ENCODE results near the gene C1orf53. TPM values are rescaled to one million over a fixed set of nuclear protein-coding genes. Genes with fewer than 3 reads are reported as not detected.

Gene C1orf53
- total RNA-seq, 1 donor from 2014 or later, result 1.2 TPM

- peaks cover 37% of the 10 kb centered on the region for H3K27me3 Mint-ChIP-seq
- TF ChIP-seq, protein P1, sequence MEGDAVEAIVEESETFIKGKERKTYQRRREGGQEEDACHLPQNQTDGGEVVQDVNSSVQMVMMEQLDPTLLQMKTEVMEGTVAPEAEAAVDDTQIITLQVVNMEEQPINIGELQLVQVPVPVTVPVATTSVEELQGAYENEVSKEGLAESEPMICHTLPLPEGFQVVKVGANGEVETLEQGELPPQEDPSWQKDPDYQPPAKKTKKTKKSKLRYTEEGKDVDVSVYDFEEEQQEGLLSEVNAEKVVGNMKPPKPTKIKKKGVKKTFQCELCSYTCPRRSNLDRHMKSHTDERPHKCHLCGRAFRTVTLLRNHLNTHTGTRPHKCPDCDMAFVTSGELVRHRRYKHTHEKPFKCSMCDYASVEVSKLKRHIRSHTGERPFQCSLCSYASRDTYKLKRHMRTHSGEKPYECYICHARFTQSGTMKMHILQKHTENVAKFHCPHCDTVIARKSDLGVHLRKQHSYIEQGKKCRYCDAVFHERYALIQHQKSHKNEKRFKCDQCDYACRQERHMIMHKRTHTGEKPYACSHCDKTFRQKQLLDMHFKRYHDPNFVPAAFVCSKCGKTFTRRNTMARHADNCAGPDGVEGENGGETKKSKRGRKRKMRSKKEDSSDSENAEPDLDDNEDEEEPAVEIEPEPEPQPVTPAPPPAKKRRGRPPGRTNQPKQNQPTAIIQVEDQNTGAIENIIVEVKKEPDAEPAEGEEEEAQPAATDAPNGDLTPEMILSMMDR (IDR thresholded peaks at IDR 0.05), result no peak
- no peaks in the 10 kb centered on the region for H3K4me1 Mint-ChIP-seq
- intact Hi-C loops (cut with micrococcal nuclease), result no loop called here
- ATAC-seq (ENCODE audit: low read depth) (no peak), DNase-seq (no peak)
- no peaks in the 10 kb centered on the region for H3K36me3 Mint-ChIP-seq (ENCODE audit: low read depth)
- CTCF ChIA-PET, result no interaction called here
- H3K4me3 Mint-ChIP-seq, result no peak overlapping the region
- H3K9me3 Mint-ChIP-seq, result no peaks in the 10 kb centered on the region
- no peak overlapping the region for H3K27ac Mint-ChIP-seq
- POLR2A ChIA-PET, result no interaction called here
Observed at GRCh38 chr1:197884173-197884572, 18.3 kb upstream of the C1orf53 start.

DNA sequence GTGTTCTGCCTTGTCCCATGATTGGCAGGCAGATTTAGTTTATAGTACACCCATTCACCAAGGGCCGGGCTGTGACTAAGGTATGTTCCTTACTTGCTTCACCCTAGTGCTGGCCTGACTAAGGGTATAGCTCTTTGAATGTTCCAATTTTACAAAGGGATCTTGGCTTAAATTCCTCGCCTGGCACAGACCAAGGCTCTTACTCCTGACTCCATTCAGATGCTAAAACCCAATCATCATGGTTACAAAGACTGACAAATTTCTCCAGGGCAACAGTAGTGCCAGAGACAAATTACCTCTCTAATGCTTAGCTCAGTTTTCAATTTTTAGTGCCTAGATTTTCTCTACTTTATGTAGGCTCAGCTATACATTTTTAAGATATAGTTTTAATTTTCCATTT lies 11.5 kb upstream of the C1orf53 start:
- Mint-ChIP-seq H3K9me3 (no peaks in the 10 kb centered on the region), H3K27me3 (peaks cover 36% of the 10 kb centered on the region), H3K4me3 (no peak overlapping the region), H3K4me1 (no peaks in the 10 kb centered on the region), H3K36me3 (ENCODE audit: low read depth) (no peaks in the 10 kb centered on the region), H3K27ac (no peak overlapping the region)
- DNase-seq (no peak), ATAC-seq (ENCODE audit: low read depth) (no peak)
- TF ChIP-seq, protein P1 (IDR thresholded peaks at IDR 0.05), result no peak
- intact Hi-C loops (cut with micrococcal nuclease), result no loop called here
- ChIA-PET POLR2A (no interaction called here), CTCF (no interaction called here)

DNA sequence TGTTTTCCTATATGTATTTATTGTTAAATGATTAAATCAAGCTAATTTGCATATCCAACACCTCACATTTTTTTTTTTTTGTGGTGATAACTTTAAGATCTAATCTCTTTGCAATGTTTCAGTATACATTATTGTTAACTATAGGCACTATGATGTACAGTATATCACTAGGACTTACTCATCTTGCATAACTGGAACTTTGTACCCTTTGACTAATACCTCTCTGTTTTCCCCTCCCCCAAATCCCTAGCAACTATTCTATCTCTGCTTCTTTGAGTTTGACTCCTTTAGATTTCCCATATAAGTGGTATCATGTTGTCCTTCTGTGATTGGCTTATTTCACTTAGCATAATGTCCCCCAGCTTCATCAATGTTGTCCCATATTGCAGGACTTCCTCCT lies 9.7 kb upstream of the C1orf53 start:
- ChIA-PET POLR2A (no interaction called here), CTCF (interaction anchor here (1.3 kb wide), 1 partner anchor 24 kb away, joined by 5 read pairs; no protein-coding TSS in a partner anchor)
- Mint-ChIP-seq H3K4me1 (no peaks in the 10 kb centered on the region), H3K27me3 (peaks cover 44% of the 10 kb centered on the region), H3K9me3 (no peaks in the 10 kb centered on the region), H3K27ac (no peak overlapping the region), H3K36me3 (ENCODE audit: low read depth) (no peaks in the 10 kb centered on the region), H3K4me3 (no peak overlapping the region)
- TF ChIP-seq, protein P1 (IDR thresholded peaks at IDR 0.05), result no peak
- DNase-seq, result no peak
- no peak for ATAC-seq (ENCODE audit: low read depth)
- intact Hi-C loops (cut with micrococcal nuclease), result no loop called here

- Mint-ChIP-seq H3K4me1 (no peaks in the 10 kb centered on the region), H3K4me3 (no peak overlapping the region), H3K9me3 (no peaks in the 10 kb centered on the region), H3K36me3 (ENCODE audit: low read depth) (no peaks in the 10 kb centered on the region), H3K27ac (no peak overlapping the region), H3K27me3 (peaks cover 40% of the 10 kb centered on the region)
- POLR2A ChIA-PET, result no interaction called here
- intact Hi-C loops (cut with micrococcal nuclease), result no loop called here
- ATAC-seq (ENCODE audit: low read depth), result no peak
- no peak for DNase-seq
- CTCF ChIA-PET, result no interaction called here
- TF ChIP-seq, protein P1 (IDR thresholded peaks at IDR 0.05), result no peak
Observed at GRCh38 chr1:197896301-197896700, 6.1 kb upstream of the C1orf53 start.

DNA sequence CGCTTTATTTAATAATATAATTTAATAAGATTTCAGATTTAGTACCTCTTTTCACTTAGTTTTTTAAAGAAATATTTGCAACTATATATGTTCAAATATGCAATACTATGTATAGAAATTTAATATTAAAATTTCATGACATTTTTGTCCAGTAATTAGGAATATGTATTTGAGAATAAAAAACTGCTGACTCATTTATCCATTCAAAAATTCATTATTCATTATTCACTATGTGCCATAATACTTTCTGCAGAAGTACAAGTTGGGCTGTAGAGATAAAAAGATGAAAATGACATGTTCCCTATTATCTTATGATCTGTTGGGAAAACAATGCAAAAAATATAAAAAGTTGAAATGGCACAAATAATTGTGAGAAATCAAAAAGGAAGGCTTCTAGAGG lies 3.4 kb upstream of the C1orf53 start:
- Mint-ChIP-seq H3K27me3 (peaks cover 30% of the 10 kb centered on the region), H3K36me3 (ENCODE audit: low read depth) (peaks cover 2% of the 10 kb centered on the region), H3K4me3 (no peak overlapping the region), H3K9me3 (no peaks in the 10 kb centered on the region), H3K4me1 (peaks cover 14% of the 10 kb centered on the region), H3K27ac (no peak overlapping the region)
- TF ChIP-seq, protein P1 (IDR thresholded peaks at IDR 0.05), result no peak
- intact Hi-C loops (cut with micrococcal nuclease), result no loop called here
- POLR2A ChIA-PET, result no interaction called here
- no peak for ATAC-seq (ENCODE audit: low read depth)
- DNase-seq, result no peak
- CTCF ChIA-PET, result no interaction called here
